ENCODE results near the gene TOX2.
A peak's percentile ranks its signal among the peaks of the same experiment; 100 is the strongest.

Gene TOX2

DNA sequence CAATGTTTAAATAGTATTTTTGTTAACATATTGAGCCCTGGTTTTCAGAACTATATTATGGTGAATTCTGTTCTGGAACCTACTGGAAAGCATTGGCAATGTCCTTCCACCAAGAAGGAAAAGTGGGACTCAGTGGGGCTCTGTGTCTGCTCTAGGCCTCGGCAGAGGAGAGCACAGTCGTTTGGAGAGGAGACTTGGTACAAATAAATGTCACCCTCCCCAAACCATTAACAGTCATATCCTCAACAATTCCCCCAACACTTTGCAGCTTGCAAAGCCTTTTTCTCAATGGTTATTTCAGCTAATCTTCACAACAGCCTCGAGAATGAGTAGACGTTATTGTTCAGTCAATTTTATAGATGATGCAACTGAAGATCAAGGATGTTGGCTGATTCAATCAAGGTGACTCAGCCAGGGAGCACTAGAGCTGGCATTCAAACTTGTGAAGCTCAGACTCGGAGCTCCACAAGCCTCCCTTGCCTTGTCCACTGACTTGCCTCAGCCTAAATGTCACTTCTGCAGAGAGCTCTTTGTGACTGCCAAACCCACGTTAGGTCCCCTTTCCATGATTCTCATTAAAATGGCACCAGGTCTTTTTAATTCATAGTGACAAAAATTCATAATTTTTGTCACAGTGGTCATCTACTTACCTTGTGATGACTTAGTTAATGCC, 60.6 kb downstream of the TOX2 start:
- DNase-seq (ENCODE audit: low read depth), result peak; percentile 53

GRCh38 chr20:43976547-43976946, 61.9 kb downstream of the TOX2 start:
- no peak for DNase-seq (ENCODE audit: low read depth)

- no peak for DNase-seq (ENCODE audit: low read depth)
Observed at GRCh38 chr20:43977252-43977651, 62.6 kb downstream of the TOX2 start.

DNA sequence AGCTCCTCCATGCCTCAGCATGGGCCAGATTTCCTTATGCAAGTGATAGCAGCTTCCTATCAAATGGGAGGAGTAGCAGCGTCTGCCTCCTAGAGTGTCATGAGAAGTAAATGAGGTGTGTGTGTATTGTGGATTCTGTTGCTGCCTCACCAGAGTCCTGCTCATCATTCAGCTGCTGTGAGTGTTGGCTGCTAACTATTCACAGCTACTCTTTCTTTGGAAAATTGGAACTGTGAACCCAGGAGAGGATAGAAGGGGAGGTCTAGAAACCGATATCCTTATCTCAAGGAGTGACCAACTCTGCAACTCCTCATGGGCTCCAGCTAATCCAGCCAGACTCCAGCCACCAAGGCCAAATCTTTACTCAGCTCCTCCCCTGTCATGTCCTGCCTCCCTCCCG, 63.3 kb downstream of the TOX2 start:
- DNase-seq (ENCODE audit: low read depth), result no peak

DNA sequence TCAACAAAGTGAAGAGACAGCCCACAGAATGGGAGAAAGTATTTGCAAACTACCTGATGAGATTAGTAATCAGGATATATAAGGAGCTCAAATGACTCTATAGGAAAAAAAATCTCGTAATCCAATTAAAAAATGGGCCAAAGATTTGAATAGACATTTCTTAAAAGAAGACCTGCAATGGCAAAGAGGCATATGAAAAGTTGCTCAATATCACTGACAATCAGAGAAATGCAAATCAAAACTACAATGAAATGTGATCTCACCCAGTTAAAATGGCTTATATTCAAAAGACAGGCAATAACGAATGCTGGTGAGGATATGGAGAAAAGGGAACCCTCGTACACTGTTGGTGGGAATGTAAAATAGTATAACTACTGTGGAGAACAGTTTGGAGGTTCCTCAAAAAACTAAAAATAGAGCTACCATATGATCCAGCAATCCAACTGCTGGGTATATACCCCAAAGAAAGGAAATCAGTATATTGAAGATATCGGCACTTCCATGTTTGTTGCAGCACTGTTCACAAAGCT, 65.0 kb downstream of the TOX2 start:
- DNase-seq (ENCODE audit: low read depth), result no peak

DNA sequence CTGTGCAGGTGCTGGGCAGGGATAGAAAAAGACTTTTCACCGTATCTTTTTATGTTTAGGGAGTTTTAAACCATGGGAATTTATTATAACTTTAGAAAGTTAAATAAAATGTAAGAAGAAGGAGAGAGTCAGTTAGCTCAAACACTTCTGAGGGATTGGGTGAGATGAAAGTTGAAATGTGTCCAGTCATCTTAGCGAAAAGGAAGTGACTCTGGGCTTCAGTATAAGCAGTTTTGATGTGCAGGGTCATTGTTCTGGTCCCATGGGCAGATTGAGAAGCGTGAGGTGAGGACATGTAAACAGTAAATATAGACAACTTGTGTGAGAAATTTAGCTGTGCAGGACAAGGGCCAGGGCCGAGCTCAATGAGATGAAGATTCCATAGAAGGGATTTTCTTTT, 66.9 kb downstream of the TOX2 start:
- DNase-seq (ENCODE audit: low read depth), result no peak

- no peak for DNase-seq (ENCODE audit: low read depth)
Observed at GRCh38 chr20:43982016-43982415, 67.4 kb downstream of the TOX2 start.

- no peak for DNase-seq (ENCODE audit: low read depth)
Observed at GRCh38 chr20:43982886-43983285, 68.2 kb downstream of the TOX2 start.

- DNase-seq (ENCODE audit: low read depth), result no peak
Observed at GRCh38 chr20:43983359-43983758, 68.7 kb downstream of the TOX2 start.

DNA sequence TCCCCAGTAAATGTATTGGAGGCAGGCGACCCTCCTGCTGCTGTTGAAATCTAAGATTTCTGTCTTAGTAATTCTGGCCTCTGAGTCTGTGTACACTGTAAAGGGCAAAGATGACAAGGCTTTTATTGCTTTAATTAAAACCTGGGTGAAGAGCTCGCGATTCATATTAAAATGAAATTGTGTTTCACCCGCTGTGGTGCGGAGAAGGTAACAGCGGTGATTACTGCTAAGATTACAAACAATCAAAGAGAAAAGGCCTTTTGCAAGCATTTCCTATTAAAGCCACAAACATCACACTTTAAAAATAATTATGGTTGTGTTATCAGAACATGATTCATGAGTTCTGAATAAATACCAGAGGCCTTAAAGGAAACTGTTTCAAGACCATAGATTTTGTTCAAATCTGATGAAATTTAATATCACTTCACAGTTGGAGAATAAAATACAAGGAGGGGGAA, 69.3 kb downstream of the TOX2 start:
- DNase-seq (ENCODE audit: low read depth), result no peak

- no peak for DNase-seq (ENCODE audit: low read depth)
Observed at GRCh38 chr20:43984587-43984986, 69.9 kb downstream of the TOX2 start.

GRCh38 chr20:43985121-43985520, 70.5 kb downstream of the TOX2 start:
- no peak for DNase-seq (ENCODE audit: low read depth)

- no peak for DNase-seq (ENCODE audit: low read depth)
Observed at GRCh38 chr20:43985608-43986316, 71.1 kb downstream of the TOX2 start.

- no peak for DNase-seq (ENCODE audit: low read depth)
Observed at GRCh38 chr20:43987018-43987417, 72.4 kb downstream of the TOX2 start.

DNA sequence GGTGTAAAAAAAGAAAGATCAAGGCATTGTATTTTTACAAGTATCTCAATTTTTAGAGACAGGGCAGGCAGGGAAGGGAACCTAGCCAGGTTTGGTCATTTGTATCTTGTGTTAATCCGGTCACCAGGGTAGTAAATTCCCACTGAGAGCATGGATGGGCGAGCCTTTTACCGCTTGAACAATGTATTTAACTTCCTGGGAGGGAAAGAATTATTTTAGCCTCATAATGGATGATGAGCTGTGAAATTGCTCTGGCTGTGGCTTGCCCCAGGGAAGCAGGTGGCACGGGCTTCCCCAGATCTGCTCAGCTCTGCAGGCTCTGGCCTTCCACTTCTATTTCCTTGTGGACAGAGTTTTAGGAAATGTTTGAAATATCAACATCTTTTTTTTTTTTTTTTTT, 72.9 kb downstream of the TOX2 start:
- DNase-seq (ENCODE audit: low read depth), result no peak

DNA sequence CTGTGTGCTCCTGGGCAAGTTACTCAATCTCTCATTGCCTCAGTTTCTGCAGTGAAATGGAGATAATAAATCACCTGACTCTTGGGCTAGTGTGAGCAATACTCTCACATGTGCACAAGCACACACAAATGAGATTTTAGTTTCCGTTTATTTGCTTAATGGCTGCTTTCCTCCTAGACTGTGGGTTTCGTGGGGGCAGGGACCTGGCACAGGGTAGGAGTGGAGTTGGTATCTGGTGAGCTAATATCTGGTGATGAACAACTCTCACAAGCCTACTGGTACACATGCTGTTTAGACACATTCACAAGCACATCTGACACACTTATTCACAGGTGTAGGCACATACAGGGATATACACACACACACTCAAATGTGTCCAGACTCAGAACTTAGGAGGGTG, 73.8 kb downstream of the TOX2 start:
- no peak for DNase-seq (ENCODE audit: low read depth)

GRCh38 chr20:43988867-43989266, 74.2 kb downstream of the TOX2 start:
- DNase-seq (ENCODE audit: low read depth), result peak; percentile 20

DNA sequence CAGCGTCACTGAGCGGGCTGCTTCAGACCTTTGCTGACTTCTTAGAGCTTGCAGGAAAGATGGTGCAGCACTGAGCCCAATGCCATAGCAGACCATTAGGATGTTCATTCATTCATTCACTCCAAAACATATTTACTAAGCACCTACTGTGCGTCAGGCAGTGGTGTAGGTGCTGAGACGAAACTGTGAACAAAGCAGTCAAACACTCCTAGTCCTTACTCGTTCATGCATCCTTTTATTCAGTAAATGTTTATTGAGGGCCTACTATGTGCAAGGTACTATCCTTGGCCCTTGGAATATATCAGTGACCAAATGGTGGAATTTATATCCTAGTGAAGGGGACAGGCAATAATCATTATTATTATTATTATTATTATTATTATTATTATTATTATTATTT, 76.6 kb downstream of the TOX2 start:
- DNase-seq (ENCODE audit: low read depth), result no peak

DNA sequence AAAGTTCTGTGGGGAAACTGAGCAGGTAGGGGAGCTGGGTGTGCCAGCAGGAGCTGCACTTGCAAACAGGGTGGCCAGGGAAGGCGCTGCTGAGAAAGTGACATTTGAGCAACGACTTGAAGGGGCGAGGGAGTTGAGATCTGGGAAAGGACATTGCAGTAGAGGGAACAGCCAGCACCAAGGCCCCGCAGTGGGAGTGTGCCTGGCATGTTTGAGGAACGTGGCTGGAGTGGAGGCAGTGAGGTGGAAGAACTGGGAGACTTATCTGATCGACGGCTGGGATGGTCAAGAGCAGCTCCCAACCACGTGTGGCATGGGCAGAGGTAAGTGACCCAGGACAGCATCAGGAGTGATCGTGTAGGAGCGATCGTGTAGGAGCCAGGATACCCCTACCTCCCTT, 77.3 kb downstream of the TOX2 start:
- no peak for DNase-seq (ENCODE audit: low read depth)

GRCh38 chr20:43992885-43993284, 78.2 kb downstream of the TOX2 start:
- DNase-seq (ENCODE audit: low read depth), result no peak

GRCh38 chr20:43993560-43993959, 78.9 kb downstream of the TOX2 start:
- no peak for DNase-seq (ENCODE audit: low read depth)

DNA sequence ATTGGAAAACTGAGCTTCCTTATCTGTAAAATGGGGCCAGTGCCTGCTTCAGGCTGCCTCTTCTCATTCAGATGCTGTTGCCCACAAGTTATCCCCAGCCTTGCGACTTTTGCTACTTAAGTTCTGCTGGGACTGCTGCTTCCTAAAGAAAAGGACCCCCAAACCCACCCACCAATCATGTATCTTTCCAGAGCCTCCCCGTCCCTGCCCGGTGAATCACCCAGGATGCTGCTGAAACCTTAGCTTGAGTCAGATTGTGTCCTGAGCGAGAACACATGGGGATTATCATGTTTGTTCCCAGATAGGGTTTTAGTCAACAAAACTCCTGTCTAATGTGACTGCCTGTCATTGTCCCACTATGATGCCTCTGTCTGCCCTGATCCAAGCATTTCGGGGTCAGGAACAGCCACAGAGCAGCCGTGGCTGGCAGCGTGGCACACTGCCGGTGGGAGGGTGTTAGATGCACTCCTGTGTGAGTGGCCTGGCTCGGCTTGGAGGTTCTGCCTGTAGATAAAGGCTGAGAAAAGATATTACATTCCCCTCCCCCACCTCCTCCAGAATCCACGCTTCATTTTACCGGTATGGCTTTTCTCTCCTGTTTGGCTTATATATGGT, 79.9 kb downstream of the TOX2 start:
- no peak for DNase-seq (ENCODE audit: low read depth)

- DNase-seq (ENCODE audit: low read depth), result no peak
Observed at GRCh38 chr20:43995645-43996044, 81.0 kb downstream of the TOX2 start.

Measured in fibroblast of gingiva (primary cell).